Embryonic facial prominence (tissue), 1 donor: Measurements from ENCODE around the gene CLSTN1.
"Not testable (repeated sequence)": the region's sequence is repeated elsewhere in the genome, so short reads cannot be mapped to it uniquely, and the experiment has no call there.

Source experiments
- DNase-seq: peaks from one replicate; pipeline ENCODE4 v3.0.0-alpha.2; 2016; ENCODE audit errors: extremely low spot score

CLSTN1 gene

DNA sequence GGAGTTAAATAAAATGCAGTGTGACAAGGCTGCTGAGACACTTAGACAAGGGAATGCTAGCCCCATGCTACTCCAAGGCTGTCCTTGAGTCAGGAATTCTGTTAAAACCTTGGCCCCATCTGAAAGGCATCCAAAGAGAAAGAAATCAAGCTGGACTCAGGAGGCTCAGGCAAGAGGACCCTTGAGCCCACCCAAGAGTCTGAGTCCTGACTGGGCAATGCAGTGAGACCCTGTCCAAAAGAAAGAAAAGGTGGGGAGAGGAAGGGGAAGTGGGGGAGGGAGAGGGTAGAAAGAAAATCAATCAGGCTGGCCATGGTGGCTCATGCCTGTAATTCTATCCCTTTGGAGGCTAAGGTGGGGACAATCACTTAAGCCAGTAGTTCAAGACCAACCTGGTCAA lies 26.7 kb downstream of the CLSTN1 start:
- DNase-seq, result no peak

DNA sequence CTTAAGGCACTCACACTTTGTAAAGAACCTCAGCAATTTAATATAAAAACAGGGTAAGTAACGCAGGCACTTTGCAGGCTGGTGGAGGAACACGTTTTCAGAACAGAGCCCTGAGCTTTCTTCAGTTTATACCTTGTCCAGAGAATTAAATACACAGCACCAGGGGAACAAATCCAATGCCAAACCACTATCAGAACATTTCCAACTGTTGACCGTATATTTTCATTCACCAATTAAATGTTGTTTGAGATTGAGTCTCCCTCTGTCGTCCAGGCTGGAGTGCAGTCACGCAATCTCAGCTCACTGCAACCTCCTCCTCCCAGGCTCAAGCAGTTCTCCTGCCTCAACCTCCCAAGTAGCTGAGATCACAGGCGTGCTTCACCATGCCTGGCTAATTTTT lies 29.7 kb downstream of the CLSTN1 start:
- no peak for DNase-seq

DNA sequence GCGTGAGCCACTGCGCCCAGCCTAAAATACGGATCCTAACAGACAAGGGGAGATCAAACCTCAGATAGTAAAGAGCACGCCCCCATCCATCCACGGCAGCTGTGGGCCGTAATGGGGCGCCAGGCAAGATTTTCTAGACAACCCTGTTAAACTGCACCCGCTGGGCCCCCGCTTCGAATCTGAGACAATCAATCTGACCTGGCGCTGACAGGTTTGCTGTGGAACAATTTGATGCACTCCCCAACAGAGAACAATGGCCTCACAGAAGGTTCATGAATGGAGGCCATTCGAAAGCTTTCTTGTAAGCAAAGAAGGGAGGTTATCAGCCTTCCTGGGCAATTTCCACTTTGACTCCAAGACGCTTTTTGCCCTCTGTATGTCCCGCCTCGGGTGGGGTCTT lies 30.5 kb downstream of the CLSTN1 start:
- no peak for DNase-seq

DNA sequence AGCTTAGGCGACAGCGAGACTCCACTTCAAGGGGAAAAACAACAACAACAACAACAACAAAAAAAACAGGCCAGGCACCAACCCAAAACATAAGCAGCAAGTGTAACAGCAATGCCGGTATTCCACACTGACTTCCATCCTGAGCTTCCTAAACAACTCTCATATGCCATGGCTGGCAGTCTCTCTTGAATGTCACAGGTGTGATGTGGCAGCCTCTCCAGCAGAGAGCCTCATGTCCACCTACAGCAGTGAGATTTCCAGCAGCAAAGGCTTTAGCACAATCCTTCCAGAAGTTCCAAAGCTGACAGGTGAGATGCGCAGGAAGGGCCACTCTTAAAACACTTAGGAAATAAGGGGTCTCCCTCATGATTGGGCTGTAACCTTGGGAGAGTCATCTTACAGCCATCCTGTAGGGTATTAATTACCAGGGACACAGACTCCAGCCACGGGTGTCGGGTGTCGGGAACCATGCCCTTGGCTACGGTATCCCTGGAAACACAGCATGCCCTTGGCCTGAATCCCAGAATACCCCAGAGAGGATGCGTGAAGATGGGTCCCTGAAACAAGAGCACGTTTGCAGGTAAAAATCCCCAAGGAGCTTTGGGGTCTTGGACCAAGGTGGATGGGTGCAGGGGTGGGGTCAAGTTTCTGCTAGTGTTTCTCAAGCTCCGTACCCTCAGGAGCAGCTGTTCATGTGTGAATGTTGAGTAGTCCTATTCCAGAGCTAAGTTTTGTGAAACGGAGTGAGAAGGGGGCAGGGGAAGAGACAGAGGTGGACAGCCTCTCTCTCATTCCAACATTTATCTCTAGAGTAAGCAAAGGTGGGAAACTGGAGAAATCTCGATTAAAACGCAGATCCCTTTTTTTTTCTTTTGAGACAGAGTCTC lies 31.4 kb downstream of the CLSTN1 start:
- DNase-seq, result no peak

- DNase-seq, result not testable (repeated sequence)
Observed at GRCh38 chr1:9789700-9790099, 34.1 kb downstream of the CLSTN1 start.

- no peak for DNase-seq
Observed at GRCh38 chr1:9787702-9788101, 36.1 kb downstream of the CLSTN1 start.

- DNase-seq, result no peak
Observed at GRCh38 chr1:9785406-9785805, 38.4 kb downstream of the CLSTN1 start.

- DNase-seq, result no peak
Observed at GRCh38 chr1:9784508-9785133, 39.1 kb downstream of the CLSTN1 start.

DNA sequence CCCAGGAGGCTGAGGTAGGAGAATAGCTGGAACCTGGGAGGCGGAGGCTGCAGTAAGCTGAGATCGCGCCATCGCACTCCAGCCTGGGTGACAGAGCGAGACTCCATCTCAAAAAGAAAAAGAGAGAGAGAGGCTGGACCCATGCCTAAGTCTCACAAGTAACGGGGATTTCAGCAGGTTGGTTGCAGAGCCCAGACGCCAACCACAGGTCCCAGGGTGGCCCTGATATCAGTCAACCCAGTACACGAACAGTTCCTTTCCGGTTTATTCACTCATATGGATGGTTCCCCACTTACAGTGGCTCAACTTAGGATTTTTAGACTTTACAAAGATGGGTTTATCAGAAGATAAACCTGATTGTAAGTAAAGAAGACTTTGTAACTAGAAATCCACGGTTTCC lies 40.9 kb downstream of the CLSTN1 start:
- no peak for DNase-seq

GRCh38 chr1:9782116-9782751 lies 41.5 kb downstream of the CLSTN1 start:
- DNase-seq, result no peak

DNA sequence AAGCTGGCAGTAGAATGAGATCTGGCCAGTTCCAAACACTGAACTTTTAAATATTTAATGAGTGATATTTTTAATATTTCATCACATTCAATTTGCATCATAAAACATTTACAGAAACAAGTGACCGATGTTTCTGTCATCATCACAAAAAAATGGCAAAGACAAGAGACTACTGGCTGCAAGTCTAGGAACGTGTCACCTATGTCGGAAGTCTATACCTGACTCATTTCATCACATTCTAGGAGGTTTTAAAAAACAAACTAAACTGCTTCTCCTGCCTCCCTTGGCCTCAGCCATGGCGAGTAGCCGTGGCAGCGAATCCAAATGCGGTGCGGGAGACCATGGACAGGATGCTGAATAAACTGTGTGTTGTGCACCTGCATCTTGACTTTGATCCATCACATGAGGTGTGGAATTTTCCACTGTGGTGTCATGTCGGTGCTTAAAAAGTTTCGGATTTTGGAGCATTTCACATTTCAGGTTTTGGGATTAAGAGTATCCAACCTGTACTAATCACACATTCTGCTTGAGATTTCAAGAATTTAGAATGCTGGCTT lies 43.1 kb downstream of the CLSTN1 start:
- DNase-seq, result no peak

- DNase-seq, result no peak
Observed at GRCh38 chr1:9778905-9779304, 44.9 kb downstream of the CLSTN1 start.

DNA sequence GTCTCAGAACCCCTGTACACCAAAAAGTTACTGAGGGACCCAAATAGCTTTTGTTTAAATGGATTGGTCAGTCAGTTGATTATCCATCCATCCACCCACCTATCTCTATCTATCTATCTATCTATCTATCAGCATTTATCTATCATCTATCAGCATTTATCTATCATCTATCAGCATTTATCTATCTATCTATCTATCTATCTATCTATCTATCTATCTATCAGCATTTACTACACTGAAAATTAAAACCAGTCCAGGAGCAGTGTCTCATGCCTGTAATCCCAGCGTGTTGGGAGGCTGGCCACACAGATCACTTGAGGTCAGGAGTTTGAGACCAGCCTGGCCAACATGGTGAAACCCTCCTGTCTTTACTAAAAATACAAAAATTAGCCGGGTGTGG lies 47.1 kb downstream of the CLSTN1 start:
- DNase-seq, result no peak

GRCh38 chr1:9774712-9775679 lies 48.8 kb downstream of the CLSTN1 start:
- DNase-seq, result no peak

- DNase-seq, result no peak
Observed at GRCh38 chr1:9770298-9770697, 53.5 kb downstream of the CLSTN1 start.

DNA sequence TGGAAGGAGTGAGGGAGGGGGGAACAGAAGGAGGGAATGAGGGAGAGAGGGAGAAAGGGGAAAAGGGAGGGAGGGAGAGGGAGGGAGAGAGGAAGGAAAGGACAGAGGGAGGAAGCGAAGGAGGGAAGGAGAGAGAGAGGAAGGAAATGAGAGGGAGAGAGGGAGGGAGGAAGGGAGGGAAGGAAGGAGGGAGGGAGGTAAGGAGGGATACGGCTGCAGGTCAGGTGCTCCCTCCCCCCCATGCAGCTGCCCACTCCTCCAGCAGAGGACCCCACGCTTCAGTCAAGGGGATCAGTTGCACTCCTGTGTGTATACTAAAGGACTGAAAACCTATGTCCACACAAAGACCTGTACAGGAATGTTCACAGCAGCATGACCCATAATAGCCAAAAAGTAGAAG lies 54.8 kb downstream of the CLSTN1 start:
- DNase-seq, result no peak

DNA sequence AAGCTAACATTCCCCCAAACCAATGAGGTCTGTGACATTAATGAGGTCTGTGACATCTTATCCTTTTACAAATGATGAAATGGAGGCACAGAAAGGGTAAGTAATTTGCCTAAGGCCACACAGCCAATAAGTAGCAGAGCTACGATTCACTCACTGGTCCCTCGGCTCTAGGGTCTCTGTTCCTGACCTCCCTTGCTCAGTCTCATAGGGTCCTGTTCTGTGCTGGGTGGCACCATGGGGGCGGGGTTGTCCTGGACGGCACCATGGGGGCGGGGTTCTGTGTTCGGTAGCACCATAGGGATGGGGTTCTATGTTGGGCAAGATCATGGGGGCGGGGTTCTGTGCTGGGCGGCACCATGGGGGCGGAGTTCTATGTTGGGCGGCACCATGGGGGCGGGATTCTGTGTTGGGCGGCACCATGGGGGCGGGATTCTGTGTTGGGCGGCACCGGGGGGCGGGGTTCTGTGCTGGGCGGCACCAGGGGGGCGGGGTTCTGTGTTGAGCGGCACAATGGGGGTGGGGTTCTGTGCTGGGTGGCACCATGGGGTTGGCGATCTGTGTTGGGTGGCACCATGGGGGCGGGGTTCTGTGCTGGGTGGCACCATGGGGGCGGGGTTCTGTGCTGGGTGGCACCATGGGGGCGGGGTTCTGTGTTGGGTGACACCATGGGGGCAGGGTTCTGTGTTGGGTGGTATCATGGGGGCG lies 55.6 kb downstream of the CLSTN1 start:
- DNase-seq, result no peak

DNA sequence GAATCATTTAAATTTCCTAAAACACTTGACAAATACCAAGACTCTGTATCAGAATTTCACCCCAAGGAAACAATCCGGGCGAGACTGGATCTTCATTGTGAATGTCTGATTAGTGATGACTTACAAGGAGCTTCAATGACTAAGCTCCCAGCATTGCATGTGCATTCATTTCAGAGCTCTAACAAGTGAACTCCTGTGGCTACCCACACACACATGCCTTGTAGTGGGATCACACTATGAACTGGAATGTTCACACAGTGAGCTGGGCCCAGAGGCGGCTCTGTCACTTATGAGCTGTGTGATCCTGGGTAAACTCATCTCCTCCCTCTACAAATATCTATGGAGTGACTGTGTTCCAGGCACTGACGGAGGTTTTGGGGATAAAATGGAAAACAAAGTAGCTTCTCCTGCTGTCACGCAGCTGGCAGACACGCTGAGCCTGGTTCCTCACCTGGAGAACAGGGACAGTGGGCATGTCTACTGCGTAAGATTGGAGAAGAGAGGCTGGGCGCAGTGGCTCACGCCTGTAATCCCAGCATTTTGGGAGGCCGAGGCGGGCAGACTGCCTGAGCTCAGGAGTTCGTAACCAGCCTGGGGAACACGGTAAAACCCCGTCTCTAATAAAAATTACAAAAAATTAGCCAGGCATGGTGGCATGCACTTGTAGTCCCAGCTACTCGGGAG lies 56.9 kb downstream of the CLSTN1 start:
- DNase-seq, result no peak

DNA sequence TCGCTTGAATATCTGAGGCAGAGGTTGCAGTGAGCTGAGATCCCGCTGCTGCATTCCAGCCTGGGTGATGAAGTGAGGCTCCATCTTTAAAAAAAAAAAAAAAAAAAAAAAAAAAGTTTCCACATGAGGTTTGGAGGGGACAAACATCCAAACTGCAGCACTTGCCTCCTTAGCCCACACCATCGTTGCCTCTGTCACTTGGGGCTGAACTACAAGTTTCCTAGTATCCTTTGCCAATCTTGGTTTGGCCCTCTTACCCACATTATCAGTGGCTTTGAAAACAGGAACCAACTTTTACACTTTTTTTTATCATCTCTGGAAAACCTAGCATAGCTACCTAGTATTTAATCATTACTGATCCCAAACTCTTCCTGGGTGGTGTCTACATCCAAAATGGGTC lies 59.2 kb downstream of the CLSTN1 start:
- DNase-seq, result no peak

DNA sequence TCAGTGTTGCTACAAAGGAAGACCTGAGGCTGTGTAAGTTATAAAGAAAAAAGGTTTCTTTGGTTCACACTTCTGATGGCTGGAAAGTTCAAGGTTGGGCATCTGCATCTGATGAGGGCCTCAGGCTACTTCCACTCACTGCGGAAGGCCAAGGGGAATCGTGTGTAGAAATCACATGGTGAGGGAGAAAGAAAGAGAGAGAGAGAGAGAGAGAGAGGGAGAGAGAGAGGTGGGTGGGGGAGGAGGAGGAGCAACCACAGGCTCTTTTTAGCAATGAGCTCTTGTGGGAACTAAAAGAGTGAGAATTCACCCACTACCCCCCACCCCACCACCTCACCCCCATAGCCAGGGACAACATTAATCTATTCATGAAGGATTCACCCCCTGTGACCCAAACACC lies 59.9 kb downstream of the CLSTN1 start:
- DNase-seq, result no peak
